HEK293T (cell line): Measurements from ENCODE around the gene TTC6.

Experiments
- CTCF ChIA-PET: fragments of 350-600 bp; formaldehyde crosslinking; extraction: SDS; loops from one replicate; lab custom pipeline; 2021; ENCODE audit warnings: antibody characterized with exemption, inconsistent platforms; lab: Yijun Ruan, JAX
- POLR2A ChIA-PET: fragments of 350-600 bp; formaldehyde crosslinking; extraction: SDS; loops from one replicate; lab custom pipeline; 2020; ENCODE audit warnings: antibody characterized with exemption, inconsistent platforms; lab: Yijun Ruan, JAX
- DNase-seq: peaks from one replicate; pipeline ENCODE4 v3.0.0; 2012; ENCODE audit warnings: mixed read lengths; ENCODE audit errors: extremely low spot score
- ARNT ChIP-seq: fragments of 450-650 bp; IDR thresholded peaks from 2 replicates; pipeline ENCODE4 v1.6.1; 2017; ENCODE audit warnings: mild to moderate bottlenecking
- BHLHE40 ChIP-seq: fragments of 450-650 bp; IDR thresholded peaks from 2 replicates; pipeline ENCODE4 v1.6.1; 2016; ENCODE audit warnings: mild to moderate bottlenecking, moderate library complexity, borderline replicate concordance
- CTBP1 ChIP-seq: fragments of 450-650 bp; IDR thresholded peaks from 2 replicates; pipeline ENCODE4 v1.6.1; 2016; ENCODE audit warnings: borderline replicate concordance
- ELF4 ChIP-seq: fragments of 450-650 bp; IDR thresholded peaks from 2 replicates; pipeline ENCODE4 v1.6.1; 2017; ENCODE audit warnings: antibody characterized with exemption
- FOXA1 ChIP-seq: fragments of 450-650 bp; IDR thresholded peaks from 2 replicates; pipeline ENCODE4 v1.6.1; 2016; ENCODE audit warnings: mild to moderate bottlenecking
- FOXK2 ChIP-seq: fragments of 450-650 bp; IDR thresholded peaks from 2 replicates; pipeline ENCODE4 v1.6.1; 2016; ENCODE audit warnings: mild to moderate bottlenecking
- FOXM1 ChIP-seq: fragments of 450-650 bp; IDR thresholded peaks from 2 replicates; pipeline ENCODE4 v1.6.1; 2017; ENCODE audit warnings: mild to moderate bottlenecking, borderline replicate concordance
- HDGF ChIP-seq: fragments of 450-650 bp; IDR thresholded peaks from 2 replicates; pipeline ENCODE4 v1.6.1; 2017; ENCODE audit warnings: antibody characterized with exemption, borderline replicate concordance
- L3MBTL2 ChIP-seq: fragments of 450-650 bp; conservative IDR thresholded peaks from 2 replicates; pipeline ENCODE4 v1.6.1; 2016; ENCODE audit warnings: mild to moderate bottlenecking
- LEF1 ChIP-seq: fragments of 450-650 bp; IDR thresholded peaks from 2 replicates; pipeline ENCODE4 v1.6.1; 2017; ENCODE audit warnings: mild to moderate bottlenecking, borderline replicate concordance
- NFRKB ChIP-seq: fragments of 450-650 bp; IDR thresholded peaks from 2 replicates; pipeline ENCODE4 v1.6.1; 2016; ENCODE audit warnings: mild to moderate bottlenecking, moderate library complexity
- SP1 ChIP-seq: fragments of 450-650 bp; IDR thresholded peaks from 2 replicates; pipeline ENCODE4 v1.6.1; 2017
- SUZ12 ChIP-seq: fragments of 450-650 bp; IDR thresholded peaks from 2 replicates; pipeline ENCODE4 v1.6.1; 2016; ENCODE audit warnings: mild to moderate bottlenecking
- TARDBP ChIP-seq: fragments of 450-650 bp; IDR thresholded peaks from 2 replicates; pipeline ENCODE4 v1.6.1; 2016
- ZNF384 ChIP-seq: fragments of 450-650 bp; IDR thresholded peaks from 2 replicates; pipeline ENCODE4 v1.6.1; 2016
- TF ChIP-seq, protein P1 (sequence below): fragments of 450-650 bp; IDR thresholded peaks from 2 replicates; pipeline ENCODE4 v1.6.1; 2016

Gene TTC6

GRCh38 chr14:37595809-37596621 is 586 bp downstream of the TTC6 start:
- TF ChIP-seq BHLHE40, result no peak
- TF ChIP-seq, protein P1, sequence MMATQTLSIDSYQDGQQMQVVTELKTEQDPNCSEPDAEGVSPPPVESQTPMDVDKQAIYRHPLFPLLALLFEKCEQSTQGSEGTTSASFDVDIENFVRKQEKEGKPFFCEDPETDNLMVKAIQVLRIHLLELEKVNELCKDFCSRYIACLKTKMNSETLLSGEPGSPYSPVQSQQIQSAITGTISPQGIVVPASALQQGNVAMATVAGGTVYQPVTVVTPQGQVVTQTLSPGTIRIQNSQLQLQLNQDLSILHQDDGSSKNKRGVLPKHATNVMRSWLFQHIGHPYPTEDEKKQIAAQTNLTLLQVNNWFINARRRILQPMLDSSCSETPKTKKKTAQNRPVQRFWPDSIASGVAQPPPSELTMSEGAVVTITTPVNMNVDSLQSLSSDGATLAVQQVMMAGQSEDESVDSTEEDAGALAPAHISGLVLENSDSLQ, result no peak
- TF ChIP-seq SUZ12, result no peak
- 0 out of 2 replicates have a peak, but pooled peaks have one; percentile 3 for TF ChIP-seq CTBP1
- no peak for TF ChIP-seq NFRKB
- no peak for TF ChIP-seq FOXK2
- DNase-seq, result peak; percentile 36
- ChIA-PET POLR2A (interaction anchor here (1.8 kb wide), 1 partner anchor 9 kb away, joined by 12 read pairs; no protein-coding TSS in a partner anchor), CTCF (interaction anchor here (0.6 kb wide), 2 partner anchors 341 to 1222 kb away, joined by 3 to 4 read pairs; no protein-coding TSS in a partner anchor)

DNA sequence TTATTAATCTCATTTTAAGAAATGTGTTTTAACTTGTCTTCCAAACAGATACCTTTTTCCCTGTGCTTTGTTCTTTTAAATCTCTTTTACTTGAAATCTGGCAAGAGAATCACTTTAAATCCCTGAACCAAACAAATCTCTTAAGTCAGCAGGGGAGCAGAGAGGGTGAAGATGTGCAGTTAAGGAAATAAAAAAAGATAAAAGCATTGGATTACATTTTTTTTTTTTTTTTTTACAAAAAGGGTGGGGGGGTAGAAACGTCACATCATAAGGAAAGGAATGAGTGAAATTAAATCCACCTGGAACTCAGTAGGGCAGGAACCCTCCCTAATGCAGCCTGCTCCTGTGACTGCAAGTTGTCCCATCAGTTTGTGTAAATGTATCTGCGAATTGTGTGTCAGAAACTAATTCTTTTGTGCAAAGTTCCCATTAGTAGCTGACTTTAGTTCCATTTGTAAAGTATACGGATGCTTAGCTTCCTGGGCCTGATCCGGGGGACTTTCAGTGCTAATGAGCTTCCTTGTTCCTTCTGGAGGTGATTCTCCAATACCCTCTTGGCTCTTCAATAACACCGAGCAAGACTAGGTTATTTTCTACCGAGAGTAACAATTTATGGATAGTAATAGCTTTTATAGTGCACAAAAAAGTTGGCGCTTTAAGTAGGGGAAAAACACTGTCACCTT is 1.5 kb downstream of the TTC6 start:
- no peak for DNase-seq
- ChIA-PET CTCF (no interaction called here), POLR2A (interaction anchor here (1.8 kb wide), 1 partner anchor 8 kb away, joined by 12 read pairs; no protein-coding TSS in a partner anchor)
- TF ChIP-seq ZNF384, result 0 out of 2 replicates have a peak, but pooled peaks have one; percentile 53
- TF ChIP-seq L3MBTL2, result no peak
- TF ChIP-seq TARDBP, result no peak
- TF ChIP-seq BHLHE40, result no peak
- no peak for TF ChIP-seq CTBP1
- TF ChIP-seq LEF1, result no peak
- no peak for TF ChIP-seq ELF4
- no peak for TF ChIP-seq FOXA1

GRCh38 chr14:37597538-37597913 is 2.1 kb downstream of the TTC6 start:
- TF ChIP-seq TARDBP (no peak), NFRKB (no peak), FOXA1 (no peak), SP1 (no peak), CTBP1 (no peak), FOXK2 (no peak), HDGF (no peak), ARNT (no peak), FOXM1 (no peak), ELF4 (no peak), BHLHE40 (no peak), LEF1 (no peak), ZNF384 (no peak)
- no peak for DNase-seq
- POLR2A ChIA-PET, result no interaction called here
- CTCF ChIA-PET, result interaction anchor here (0.7 kb wide), 2 partner anchors 431 to 715 kb away, joined by 3 to 6 read pairs; no protein-coding TSS in a partner anchor

DNA sequence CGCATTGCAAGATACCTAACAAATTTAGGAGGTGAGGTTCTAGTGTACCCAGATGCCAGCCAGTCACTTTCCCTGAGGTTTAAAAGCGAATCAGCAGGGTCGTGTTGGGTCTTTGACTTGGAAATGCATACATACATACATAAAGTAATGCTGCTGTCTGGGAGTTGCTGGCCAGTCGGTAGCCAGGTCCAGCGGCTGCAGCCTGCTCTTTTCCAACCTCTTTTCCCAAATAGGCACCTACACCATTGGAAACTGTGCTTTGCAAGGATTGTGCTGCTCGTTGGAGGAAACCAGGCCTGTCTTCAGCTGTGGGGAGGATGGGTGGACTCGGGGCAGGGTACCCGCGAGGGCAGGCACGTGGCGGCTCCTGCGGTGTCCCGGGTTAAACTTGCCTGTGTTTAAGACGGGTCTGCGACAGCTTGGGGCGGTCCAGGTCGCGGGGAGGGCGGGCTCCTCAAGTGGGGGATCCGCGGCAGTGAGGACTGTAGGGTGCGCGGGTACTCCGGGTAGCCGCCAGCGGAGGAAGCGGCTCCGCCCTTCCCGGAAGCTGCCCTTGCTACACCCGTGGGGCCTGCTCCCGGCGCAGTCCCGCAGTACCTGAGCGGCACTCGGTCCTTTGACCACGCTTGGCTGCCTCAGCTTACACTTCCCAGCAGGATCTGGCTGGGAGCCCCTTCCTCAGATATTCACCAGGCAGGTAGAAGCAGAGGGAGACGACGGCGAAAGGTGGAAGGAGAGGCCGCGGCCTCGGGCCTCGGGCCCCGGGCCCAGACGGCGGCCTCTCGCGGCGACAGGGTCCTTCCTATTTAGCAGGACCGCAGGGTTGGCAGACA is 2.7 kb downstream of the TTC6 start:
- CTCF ChIA-PET, result interaction anchor here (0.7 kb wide), 2 partner anchors 431 to 714 kb away, joined by 3 to 6 read pairs; no protein-coding TSS in a partner anchor
- TF ChIP-seq ZNF384 (no peak), NFRKB (no peak), LEF1 (no peak), HDGF (no peak), ARNT (no peak), BHLHE40 (no peak), FOXM1 (no peak), CTBP1 (no peak), SUZ12 (no peak), L3MBTL2 (no peak)
- TF ChIP-seq, protein P1, result no peak
- DNase-seq, result no peak
- POLR2A ChIA-PET, result no interaction called here

DNA sequence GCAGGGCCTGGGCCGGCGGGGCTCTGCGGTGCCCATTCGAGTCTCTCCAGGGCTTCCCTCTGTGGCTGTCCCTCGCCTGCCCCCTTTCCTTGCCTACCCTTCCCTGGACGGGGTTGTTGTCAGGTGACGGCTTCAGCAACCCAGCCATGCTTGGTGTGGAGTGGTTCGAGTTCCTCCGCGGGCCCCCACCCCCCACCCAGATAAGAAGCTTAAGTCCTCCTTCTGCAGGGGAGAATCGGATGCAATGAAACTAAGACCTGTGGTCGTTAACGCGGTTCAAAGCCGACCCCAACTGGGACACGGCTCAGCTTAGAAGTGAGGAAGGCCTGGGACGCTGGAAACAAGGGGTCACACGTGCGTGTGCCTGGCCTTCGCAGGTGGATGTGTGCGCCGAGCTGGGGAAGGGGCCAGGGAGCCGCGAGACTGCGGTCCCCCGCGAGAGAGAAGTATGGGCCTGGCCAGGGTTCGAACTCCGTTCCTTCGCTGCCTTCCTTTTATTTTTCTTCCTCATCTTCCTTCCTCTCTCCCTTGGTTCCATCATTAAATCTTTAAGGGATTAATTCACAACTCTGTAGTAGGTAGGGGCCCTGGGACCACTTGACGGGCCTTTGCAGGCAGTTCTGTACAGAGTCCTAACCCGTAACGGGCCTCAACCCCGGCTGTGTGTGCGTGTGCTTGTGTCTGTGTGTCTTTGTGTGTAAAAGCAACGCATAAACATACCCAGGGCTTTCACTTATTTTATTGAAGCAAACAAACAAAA is 3.5 kb downstream of the TTC6 start:
- CTCF ChIA-PET, result no interaction called here
- POLR2A ChIA-PET, result no interaction called here
- no peak for DNase-seq
- TF ChIP-seq BHLHE40 (no peak), FOXK2 (no peak), LEF1 (no peak), FOXA1 (no peak), NFRKB (no peak), ELF4 (no peak), HDGF (no peak), SUZ12 (no peak)
- TF ChIP-seq, protein P1, result no peak
